ENCODE data around the gene SOCS7.

SOCS7 gene

DNA sequence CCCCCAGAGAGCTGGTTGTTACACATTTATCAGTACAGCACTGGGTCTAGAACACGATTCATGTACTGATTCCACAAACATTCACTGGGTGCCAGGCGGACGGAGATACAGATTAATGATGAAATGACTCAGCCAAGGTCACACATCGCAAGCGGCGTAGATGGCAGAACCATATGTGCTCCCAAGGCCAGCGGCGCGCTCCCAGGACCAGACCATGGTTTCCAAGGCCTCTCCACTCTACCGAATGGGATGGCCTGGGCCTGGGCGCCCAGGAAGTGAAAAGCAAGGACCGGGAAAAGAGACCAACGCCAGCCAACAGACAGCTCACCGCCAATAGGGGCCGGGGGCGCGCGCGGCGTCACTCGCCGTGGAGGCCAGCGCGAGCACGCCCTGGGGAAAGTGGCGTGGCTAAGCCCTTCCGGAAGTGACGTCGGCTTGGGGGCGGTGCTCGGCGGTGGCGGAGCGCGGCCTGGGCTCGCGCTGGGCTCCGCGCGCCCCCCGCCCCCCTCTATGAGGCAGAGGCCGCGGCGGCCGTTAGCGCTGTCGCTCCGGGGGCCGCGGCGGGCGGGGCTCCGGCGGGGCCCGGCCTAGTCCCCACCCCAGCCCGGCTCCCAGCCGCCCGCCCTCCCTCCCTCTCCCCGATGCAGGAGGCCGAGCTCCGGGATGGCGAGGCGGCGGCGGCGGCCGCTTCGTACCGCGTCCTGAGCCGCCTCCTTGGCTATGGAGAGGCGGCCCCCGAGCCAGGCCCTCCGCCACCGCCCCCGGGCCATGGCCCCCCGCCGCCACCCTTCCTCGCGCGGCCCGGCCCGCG is at the start of gene SOCS7:
TSS of gene SOCS7 (plus strand) at position 433 of the 811 bp plus-strand sequence. CDS start at position 642, 209 bp downstream.
- DNase-seq (ENCODE audit: low read depth) = peak; percentile 86

- DNase-seq (ENCODE audit: low read depth) = no peak
Measured at GRCh38 chr17:38315497-38315896, 36.1 kb upstream of the SOCS7 start.

- DNase-seq (ENCODE audit: low read depth) = no peak
Measured at GRCh38 chr17:38317081-38317480, 34.6 kb upstream of the SOCS7 start.

DNA sequence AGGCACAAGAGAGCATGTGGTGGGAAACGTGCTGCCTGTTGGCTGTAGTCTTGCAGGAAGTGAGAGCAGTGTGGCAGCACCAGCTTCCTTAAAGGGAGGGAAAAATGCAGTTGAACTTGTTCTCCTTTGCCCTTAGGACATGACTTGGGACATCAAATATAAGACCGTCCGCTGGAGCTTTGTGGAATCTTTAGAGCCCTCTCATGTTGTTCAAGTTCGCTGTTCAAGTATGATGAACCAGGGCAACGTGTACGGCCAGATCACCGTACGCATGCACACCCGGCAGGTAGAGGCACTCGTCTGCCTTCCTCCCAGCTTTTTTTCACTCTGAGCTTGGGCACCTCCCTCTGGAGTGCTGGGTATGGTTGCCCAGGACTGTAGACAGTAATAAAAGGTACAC is 31.2 kb upstream of the SOCS7 start:
- no peak for DNase-seq (ENCODE audit: low read depth)

GRCh38 chr17:38322156-38322779 is 29.4 kb upstream of the SOCS7 start:
- no peak for DNase-seq (ENCODE audit: low read depth)

GRCh38 chr17:38322897-38323296 is 28.7 kb upstream of the SOCS7 start:
- no peak for DNase-seq (ENCODE audit: low read depth)

DNA sequence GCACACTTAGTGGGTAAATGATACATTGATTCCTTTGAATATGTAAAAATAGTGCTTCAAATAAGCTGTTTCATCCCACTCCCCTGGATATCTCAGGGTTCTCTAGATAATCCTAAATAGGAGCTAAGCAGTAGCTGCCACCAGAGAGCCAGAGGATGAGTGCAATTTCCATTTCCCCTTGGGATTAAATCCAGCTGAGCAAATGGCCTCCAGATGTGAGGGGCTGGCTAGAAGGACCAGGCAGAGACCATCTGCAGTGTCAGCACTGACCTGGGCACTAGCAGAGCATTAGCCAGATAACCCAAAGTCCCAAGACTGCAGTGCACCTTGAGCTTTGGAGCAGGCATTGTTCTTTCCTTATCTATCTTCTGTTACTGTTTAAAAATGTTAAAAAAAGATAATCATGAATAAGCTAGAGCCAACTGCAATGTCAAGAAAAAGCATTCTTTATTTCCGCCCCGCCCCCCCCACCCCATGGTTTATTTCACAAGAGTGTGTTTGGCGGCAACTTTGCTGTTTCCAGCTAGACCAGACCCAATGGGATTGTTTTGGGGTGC is 27.4 kb upstream of the SOCS7 start:
- no peak for DNase-seq (ENCODE audit: low read depth)

GRCh38 chr17:38324772-38325171 is 26.9 kb upstream of the SOCS7 start:
- no peak for DNase-seq (ENCODE audit: low read depth)

- DNase-seq (ENCODE audit: low read depth) = no peak
Measured at GRCh38 chr17:38325221-38325851, 26.3 kb upstream of the SOCS7 start.

GRCh38 chr17:38326996-38327792 is 24.4 kb upstream of the SOCS7 start:
- no peak for DNase-seq (ENCODE audit: low read depth)

- no peak for DNase-seq (ENCODE audit: low read depth)
Measured at GRCh38 chr17:38327936-38328335, 23.7 kb upstream of the SOCS7 start.

- no peak for DNase-seq (ENCODE audit: low read depth)
Measured at GRCh38 chr17:38328620-38329019, 23.0 kb upstream of the SOCS7 start.

DNA sequence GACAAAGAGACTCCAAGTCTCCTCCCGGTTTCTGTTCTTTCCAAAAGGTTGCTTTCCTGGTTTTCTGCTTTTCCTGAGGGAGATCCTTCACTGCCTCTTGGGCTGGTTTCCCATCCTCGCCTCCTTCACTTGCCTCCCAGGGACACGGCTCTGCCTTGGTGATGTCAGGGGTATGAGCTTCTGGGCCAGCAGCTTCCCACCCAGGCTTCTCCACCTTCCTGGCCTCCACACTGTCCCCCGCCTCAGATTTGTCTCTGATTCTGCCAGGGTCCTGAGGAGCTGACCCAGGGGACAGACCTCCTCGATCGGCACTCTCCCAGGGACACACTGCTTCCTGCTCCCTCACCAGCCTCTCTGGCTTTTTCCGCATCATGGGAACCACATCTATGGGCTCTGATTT is 22.4 kb upstream of the SOCS7 start:
- DNase-seq (ENCODE audit: low read depth) = no peak

DNA sequence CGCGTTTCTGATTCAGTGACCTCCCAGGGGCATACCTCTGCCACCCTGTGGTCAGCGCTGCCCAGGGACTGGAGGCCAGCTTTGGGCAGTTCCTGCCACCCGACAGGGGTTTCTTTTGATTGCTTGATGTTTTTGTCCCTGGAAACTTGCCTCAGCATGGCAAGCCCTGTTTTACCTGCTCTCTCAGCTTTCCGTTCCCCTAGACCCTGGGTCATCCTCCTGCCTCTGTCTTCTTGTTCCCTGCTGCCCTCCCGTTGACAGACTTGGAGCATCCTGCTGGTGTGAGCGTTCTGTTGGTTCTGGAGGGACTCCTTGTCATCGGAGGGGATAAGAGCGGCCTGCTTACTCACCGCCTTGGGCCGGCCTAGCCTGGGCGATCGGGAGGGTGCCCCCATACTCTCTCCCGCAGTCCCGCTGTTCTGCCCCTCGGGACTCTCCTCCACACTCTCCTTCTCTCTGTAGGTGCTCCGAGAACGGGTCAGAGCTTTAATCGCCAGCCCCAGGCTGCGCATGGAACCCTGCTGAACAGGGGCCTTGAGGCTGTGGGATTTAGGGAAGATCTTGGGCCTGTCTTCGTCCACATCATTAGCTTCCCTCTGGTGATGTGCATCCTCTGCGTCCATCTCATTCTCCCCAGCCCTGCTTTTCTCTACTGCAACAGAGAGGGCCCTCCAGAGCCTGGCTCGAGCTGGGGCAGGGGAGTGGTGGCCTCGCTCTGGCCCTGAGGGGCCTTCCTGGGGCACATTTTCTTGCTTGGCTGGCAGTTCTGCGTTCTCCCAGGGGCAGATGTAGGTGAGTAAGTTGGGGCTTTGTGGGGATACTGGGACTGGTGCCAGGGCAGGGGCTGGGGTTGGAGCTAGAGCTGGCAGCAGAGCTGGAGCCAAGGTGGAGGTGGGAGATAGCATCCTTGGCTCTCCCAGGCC is 21.6 kb upstream of the SOCS7 start:
- DNase-seq (ENCODE audit: low read depth) = no peak

DNA sequence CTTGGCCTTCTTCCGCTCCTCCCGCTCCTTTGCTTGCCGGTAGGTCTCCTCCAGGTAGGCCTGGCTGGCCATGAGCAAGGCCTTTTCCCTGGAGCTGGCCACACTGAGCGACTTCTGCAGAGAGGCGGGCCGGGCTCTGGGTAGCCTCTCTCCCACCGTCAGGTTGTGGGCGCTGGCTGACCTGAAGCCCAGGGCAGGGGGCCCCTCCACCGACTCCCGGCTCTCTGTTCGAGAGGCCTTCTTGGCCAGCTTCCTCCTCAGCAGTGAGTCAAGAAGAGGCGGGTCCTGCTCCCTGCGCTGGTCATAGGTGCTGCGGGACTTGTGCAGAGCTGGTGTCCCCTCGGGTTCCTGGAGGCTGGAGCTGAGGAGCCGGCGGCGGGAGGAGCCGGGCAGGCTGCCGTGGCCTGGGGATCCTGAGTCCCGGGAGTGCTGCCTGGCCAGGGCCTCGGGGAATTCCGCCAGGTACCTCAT is 20.7 kb upstream of the SOCS7 start:
- no peak for DNase-seq (ENCODE audit: low read depth)

DNA sequence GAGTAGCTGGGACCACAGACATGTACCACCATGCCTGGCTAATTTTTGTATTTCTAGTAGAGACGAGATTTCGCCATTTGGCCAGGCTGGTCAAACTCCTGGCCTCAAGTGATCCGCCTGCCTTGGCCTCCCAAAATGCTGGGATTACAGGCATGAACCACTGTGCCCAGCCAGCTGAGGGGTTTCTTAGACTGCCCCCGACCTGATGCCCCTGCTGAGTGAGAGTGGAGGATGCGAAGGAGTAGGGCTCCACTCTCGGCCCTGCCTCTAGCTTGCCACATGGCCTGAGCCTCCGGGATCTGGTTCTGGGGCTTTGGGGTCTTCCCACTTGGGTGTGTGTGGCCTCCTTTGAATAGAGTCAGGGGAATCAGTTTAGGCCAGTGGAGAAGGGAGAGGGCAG is 18.9 kb upstream of the SOCS7 start:
- no peak for DNase-seq (ENCODE audit: low read depth)

DNA sequence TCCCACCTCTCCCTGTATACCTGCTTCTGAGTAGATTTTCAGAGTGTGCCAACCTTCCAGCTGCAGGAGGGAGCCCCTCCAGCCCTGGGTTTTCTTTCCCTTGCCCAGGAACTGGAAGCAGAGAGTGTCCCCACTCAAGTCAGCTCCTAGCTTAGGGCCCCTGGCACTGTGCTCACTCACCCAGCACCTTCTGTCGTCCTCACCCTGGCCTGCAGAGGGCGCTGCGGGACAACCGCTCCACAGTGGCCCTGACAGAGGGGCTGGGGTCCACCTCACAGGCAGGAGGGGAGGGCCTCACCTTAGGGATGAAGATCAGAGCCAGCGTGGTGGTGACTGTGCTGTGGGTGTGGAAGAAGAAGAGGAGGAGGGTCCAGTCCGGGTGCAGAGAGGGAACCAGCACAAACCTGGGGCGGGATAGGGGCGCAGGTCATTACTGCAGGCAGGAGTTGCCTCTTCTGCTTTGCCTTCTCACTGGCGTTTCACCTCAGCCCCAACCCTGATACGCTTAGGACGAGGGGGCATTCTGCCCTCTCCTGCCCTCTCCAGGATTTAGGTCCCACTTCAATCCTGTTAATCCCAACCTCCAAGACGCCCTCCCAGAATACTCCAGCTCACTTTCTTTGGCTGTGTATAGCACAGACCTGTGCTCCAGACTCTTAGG is 17.9 kb upstream of the SOCS7 start:
- DNase-seq (ENCODE audit: low read depth) = no peak

DNA sequence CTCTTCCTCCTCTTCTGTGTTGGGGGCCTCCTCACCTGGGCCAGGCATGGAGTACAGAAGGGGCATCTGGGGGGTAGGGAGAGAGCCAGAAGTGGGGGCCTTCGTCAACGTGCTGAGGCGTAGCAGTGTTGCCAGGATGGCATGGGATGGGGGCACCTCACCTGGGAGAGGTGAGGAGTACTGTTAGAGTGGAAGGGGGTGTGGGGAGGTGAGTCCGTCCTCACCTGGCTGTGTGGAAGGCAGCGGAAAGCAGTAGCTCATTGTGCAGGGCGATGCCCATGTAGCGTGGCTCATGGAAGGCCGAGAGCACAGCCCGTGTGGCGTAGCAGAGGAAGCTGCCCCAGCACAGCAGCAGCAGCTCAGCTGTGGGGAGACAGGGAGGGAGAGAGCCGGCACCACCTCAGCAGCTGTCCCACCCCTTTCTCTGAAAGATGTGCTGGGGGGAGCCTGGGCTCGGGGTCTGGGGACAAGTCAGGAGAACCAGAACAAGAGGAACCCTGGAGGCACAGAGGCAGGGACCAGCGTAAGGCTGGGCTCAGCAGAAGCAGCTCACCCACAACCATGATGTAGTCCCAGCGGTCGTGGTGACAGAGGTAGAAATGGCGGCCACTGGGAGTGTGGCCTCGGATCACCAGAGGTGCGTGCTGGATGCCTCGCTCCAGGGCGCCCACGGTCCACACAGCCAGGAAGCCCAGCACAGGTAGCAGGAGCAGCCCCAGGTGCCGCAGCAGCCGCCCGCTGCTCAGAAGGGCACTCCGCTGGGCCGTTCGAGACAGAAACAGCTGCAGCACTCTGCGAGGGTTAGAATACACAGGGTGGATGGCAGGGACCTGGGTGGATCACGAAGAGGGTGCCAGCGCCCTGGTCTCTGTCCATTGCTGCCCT is 16.9 kb upstream of the SOCS7 start:
- DNase-seq (ENCODE audit: low read depth) = no peak

DNA sequence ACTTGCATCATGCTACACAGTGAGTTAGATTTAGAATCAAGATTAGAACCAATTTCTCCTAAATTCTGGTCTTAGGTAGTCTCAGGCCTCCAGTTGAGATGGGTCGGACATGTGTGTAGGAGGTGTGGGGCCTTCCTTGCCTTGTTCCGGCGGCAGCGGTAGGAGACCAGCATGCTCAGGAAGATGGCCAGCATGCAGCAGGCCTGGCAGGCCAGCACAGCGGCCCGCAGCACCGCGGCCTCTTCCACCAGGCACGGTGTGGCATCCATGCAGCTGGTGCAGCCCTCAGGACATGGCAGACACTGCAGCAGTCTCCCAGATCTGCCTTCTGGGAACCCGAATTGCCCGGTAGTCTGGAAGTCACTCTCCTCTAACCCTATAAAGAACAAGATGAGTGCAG is 14.8 kb upstream of the SOCS7 start:
- DNase-seq (ENCODE audit: low read depth) = no peak
